Muscle of leg (tissue), 11 donors: Measurements from ENCODE around the gene TCEAL1. TPM values are rescaled to one million over a fixed set of nuclear protein-coding genes. Genes with fewer than 3 reads are reported as not detected.
A peak's percentile ranks its signal among the peaks of the same experiment; 100 is the strongest.

Experiments
- DNase-seq: peaks from one replicate; pipeline ENCODE4 v3.0.0; 2013
- H3K27ac ChIP-seq: one replicate; pipeline ENCODE4 v1.5.1; 2013; ENCODE audit warnings: mild to moderate bottlenecking, low read length, control low read depth
- H3K27me3 ChIP-seq: one replicate; pipeline ENCODE4 v1.6.1; 2013; ENCODE audit warnings: low read length; ENCODE audit not compliant: control insufficient read depth, insufficient read depth
- H3K36me3 ChIP-seq: one replicate; pipeline ENCODE4 v1.6.1; 2013; ENCODE audit warnings: low read length; ENCODE audit not compliant: control insufficient read depth, insufficient read depth
- H3K4me1 ChIP-seq: one replicate; pipeline ENCODE4 v1.6.1; 2013; ENCODE audit warnings: low read length; ENCODE audit not compliant: control insufficient read depth, insufficient read depth
- H3K4me3 ChIP-seq: one replicate; pipeline ENCODE4 v1.5.1; 2013; ENCODE audit warnings: low read length, control low read depth
- H3K9me3 ChIP-seq: replicated peaks from 2 replicates; pipeline ENCODE4 v1.6.1; 2013; ENCODE audit warnings: low read depth, low read length; ENCODE audit not compliant: control insufficient read depth
- WGBS: methylation state at CpG from one replicate; pipeline ENCODE4 v1.1.5; 2013; ENCODE audit warnings: missing lambda C conversion rate; ENCODE audit not compliant: insufficient coverage; 5-methylcytosine and 5-hydroxymethylcytosine counted together
- polyA plus RNA-seq, 8 donors: library from polyadenylated mRNA; unstranded; fragments of 120-200 nt; gene quantifications; one replicate each; pipeline versions ENCODE4 v1.2.1 to v1.2.3, GENCODE V29; 2013; ENCODE audit warnings: inconsistent platforms in 1 of 8, low replicate concordance in 1 of 8; ENCODE audit not compliant: insufficient read length in 8 of 8, insufficient read depth in 1 of 8
- total RNA-seq: library from RNA; stranded (reverse); fragments of 120-200 nt; gene quantifications from one replicate; pipeline ENCODE4 v1.2.4, GENCODE V29; 2013

TCEAL1 gene
- total and polyA plus RNA-seq, 9 donors: 52.1 to 69.2 (median 62.9) TPM

GRCh38 chrX:103607364-103608305, 21.1 kb upstream of the TCEAL1 start, which contains the start of gene TCEAL3:
TSS of gene TCEAL3 (plus strand) at chrX:103607963. CDS start at chrX:103609065, 1,102 bp downstream.
- Histone ChIP-seq H3K27me3 (peaks cover 17% of the 10 kb centered on the region), H3K4me1 (peaks cover 4% of the 10 kb centered on the region), H3K9me3 (no peaks in the 10 kb centered on the region), H3K27ac (peak within 1 kb of the TSS; percentile 74), H3K36me3 (no peaks in the 10 kb centered on the region), H3K4me3 (peak within 1 kb of the TSS; percentile 70)
- DNase-seq: peak; percentile 53
- 13% methylated on average over 48 of the region's 59 CpGs for WGBS

GRCh38 chrX:103608306-103608963, 20.3 kb upstream of the TCEAL1 start:
- H3K27me3 ChIP-seq: peaks cover 17% of the 10 kb centered on the region
- peak overlapping the region; percentile 70 for H3K4me3 ChIP-seq
- peak; percentile 19 for DNase-seq
- 22% methylated on average over 9 of the region's 21 CpGs for WGBS
- H3K27ac ChIP-seq: peak overlapping the region; percentile 74
- no peaks in the 10 kb centered on the region for H3K9me3 ChIP-seq
- H3K36me3 ChIP-seq: no peaks in the 10 kb centered on the region
- peaks cover 4% of the 10 kb centered on the region for H3K4me1 ChIP-seq

DNA sequence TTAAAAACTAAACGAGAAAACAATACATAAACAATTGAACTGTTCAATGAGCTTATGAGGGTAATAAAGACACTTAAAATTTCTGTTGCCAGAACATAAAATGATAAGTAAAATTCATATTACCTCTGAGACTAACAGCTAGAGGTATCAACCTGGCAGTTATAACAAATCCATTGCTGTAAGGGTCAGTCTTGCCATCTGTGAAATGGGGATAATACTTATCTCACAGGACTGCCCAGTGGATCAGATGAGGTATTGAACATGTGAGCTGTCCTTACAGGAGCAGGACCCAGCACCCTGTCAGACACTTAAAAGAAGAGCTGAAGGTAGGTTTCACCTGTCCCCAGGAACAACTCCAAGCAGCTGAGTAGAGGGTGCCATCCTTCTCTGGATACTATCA, 18.5 kb upstream of the TCEAL1 start:
- H3K27ac ChIP-seq: no peak overlapping the region
- no peaks in the 10 kb centered on the region for H3K9me3 ChIP-seq
- WGBS: no CpG with 5 or more reads among the region's 1 CpG
- H3K4me3 ChIP-seq: no peak overlapping the region
- H3K4me1 ChIP-seq: peaks cover 4% of the 10 kb centered on the region
- peaks cover 17% of the 10 kb centered on the region for H3K27me3 ChIP-seq
- H3K36me3 ChIP-seq: no peaks in the 10 kb centered on the region
- DNase-seq: no peak

- H3K4me1 ChIP-seq: no peaks in the 10 kb centered on the region
- no peaks in the 10 kb centered on the region for H3K9me3 ChIP-seq
- H3K27me3 ChIP-seq: peaks cover 6% of the 10 kb centered on the region
- H3K4me3 ChIP-seq: no peak overlapping the region
- H3K27ac ChIP-seq: no peak overlapping the region
- no peaks in the 10 kb centered on the region for H3K36me3 ChIP-seq
- WGBS: no CpG with 5 or more reads among the region's 1 CpG
- no peak for DNase-seq
Observed at GRCh38 chrX:103613362-103613890, 15.3 kb upstream of the TCEAL1 start.

DNA sequence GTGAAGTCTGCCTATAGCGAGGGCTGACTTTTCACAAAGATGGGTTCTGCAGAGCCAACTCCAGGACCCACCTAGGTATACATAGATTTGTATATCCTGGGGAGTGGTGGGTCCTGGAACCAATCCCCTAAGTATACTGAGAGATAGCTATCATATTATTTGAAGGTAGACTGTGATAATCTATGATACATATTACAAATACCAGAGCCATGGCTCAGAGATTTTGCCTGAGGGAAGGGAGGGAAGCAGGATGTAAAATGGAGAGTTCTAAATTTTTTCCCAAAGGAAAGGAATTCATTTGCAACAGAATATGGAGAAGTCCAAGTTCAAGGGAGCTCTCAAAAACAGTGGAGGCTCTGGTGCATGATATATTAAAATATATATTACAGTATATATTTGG, 13.8 kb upstream of the TCEAL1 start:
- H3K36me3 ChIP-seq: no peaks in the 10 kb centered on the region
- H3K9me3 ChIP-seq: no peaks in the 10 kb centered on the region
- no CpG with 5 or more reads among the region's 1 CpG for WGBS
- H3K4me3 ChIP-seq: no peak overlapping the region
- no peaks in the 10 kb centered on the region for H3K4me1 ChIP-seq
- H3K27me3 ChIP-seq: peaks cover 4% of the 10 kb centered on the region
- no peak overlapping the region for H3K27ac ChIP-seq
- DNase-seq: no peak

- no peak for DNase-seq
- no peaks in the 10 kb centered on the region for H3K9me3 ChIP-seq
- H3K4me3 ChIP-seq: no peak overlapping the region
- no peaks in the 10 kb centered on the region for H3K4me1 ChIP-seq
- no peaks in the 10 kb centered on the region for H3K36me3 ChIP-seq
- H3K27me3 ChIP-seq: peaks cover 4% of the 10 kb centered on the region
- H3K27ac ChIP-seq: no peak overlapping the region
Observed at GRCh38 chrX:103615781-103616371, 12.9 kb upstream of the TCEAL1 start.

- Histone ChIP-seq H3K27ac (no peak overlapping the region), H3K4me1 (no peaks in the 10 kb centered on the region), H3K9me3 (no peaks in the 10 kb centered on the region), H3K36me3 (no peaks in the 10 kb centered on the region), H3K27me3 (peaks cover 3% of the 10 kb centered on the region), H3K4me3 (no peak overlapping the region)
- DNase-seq: no peak
- WGBS: 38% methylated on average over 1 of the region's 1 CpG
Observed at GRCh38 chrX:103616676-103617186, 12.0 kb upstream of the TCEAL1 start.

DNA sequence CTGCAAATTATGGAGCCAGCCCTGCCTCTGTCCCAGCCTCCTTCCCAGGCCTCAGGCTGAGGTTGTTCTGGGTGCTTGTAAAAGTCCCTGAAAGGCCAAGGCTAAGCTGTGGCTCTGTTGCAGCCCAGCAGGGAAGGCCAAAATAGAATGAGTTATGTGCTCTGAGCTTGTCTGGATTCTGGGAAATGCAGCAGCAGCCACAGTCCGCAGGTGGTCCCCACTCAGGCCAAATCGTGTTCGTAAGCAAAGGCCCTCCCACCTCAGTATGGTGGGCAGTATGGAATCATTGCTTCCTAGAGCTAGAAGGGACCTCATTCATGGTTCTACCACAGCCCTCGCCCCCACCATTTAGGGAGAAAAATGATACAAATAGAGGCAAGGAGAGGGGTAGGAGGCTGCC, 4.7 kb upstream of the TCEAL1 start:
- H3K36me3 ChIP-seq: no peaks in the 10 kb centered on the region
- no peak overlapping the region for H3K4me3 ChIP-seq
- H3K27me3 ChIP-seq: peaks cover 7% of the 10 kb centered on the region
- peak; percentile 1 for DNase-seq
- H3K9me3 ChIP-seq: no peaks in the 10 kb centered on the region
- no CpG with 5 or more reads among the region's 4 CpGs for WGBS
- no peaks in the 10 kb centered on the region for H3K4me1 ChIP-seq
- no peak overlapping the region for H3K27ac ChIP-seq

- Histone ChIP-seq H3K27me3 (peaks cover 23% of the 10 kb centered on the region), H3K4me1 (no peaks in the 10 kb centered on the region), H3K27ac (no peak overlapping the region), H3K36me3 (peaks cover 4% of the 10 kb centered on the region), H3K9me3 (no peaks in the 10 kb centered on the region), H3K4me3 (no peak overlapping the region)
- DNase-seq: no peak
Observed at GRCh38 chrX:103626855-103627254, 1.9 kb upstream of the TCEAL1 start.
